ENCODE measurements around the gene ZFAND3.

Gene ZFAND3

DNA sequence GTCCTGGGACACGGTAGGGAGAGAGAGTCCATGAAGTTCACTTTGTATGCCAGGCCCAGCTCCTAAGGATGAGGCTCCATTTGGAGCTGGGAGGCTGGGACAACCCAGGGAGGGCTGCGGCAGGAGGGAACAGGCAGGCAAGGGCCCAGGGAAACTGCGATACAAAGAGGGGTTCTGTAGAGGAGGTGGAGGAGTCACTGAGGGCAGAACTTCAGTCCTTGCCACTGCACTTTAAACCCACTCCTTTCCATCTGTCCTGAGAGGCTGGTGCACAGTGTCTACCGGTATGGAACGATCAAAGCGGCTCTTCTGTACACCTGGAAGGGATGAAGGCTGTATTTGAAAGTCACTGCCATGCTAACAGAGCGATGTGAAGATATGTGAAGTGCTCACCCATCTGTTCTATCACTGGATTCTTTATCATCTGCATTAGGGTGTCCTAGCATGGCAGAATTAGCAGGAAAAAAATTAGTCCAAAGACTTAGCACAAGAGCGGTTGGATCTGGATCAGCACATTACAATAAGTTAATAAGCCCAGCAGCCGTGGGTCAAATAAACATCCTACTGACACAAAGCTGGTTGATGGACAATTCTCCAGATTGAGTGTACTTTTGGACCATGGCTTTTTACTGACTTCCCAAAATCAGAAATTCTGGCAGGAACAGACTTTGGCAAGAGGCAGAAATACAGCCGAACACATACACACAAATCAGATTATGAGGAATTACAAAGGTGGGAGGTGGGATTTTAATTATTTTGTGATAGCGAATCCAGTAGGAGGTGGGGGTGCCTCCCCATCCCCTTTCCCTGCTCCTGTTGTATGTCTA lies 20.9 kb upstream of the ZFAND3 start:
- DNase-seq (ENCODE audit: extremely low read depth, low read depth) = no peak
- TF ChIP-seq CTCF (IDR thresholded peaks at IDR 0.05; ENCODE audit: low read depth, low read length, missing control alignments) = no peak
- H3K4me3 ChIP-seq (replicated peaks; ENCODE audit: low read depth, low read length) = no peak overlapping the region

- DNase-seq (ENCODE audit: extremely low read depth, low read depth) = no peak
- no peak overlapping the region for H3K4me3 ChIP-seq (replicated peaks; ENCODE audit: low read depth, low read length)
- TF ChIP-seq CTCF (IDR thresholded peaks at IDR 0.05; ENCODE audit: low read depth, low read length, missing control alignments) = no peak
Observed at GRCh38 chr6:37799263-37799644, 20.3 kb upstream of the ZFAND3 start.

- no peak for TF ChIP-seq CTCF (IDR thresholded peaks at IDR 0.05; ENCODE audit: low read depth, low read length, missing control alignments)
- no peak for DNase-seq (ENCODE audit: extremely low read depth, low read depth)
Observed at GRCh38 chr6:37800703-37801604, 18.6 kb upstream of the ZFAND3 start.

GRCh38 chr6:37801605-37801940 lies 18.0 kb upstream of the ZFAND3 start:
- no peak for TF ChIP-seq CTCF (IDR thresholded peaks at IDR 0.05; ENCODE audit: low read depth, low read length, missing control alignments)
- no peak for DNase-seq (ENCODE audit: extremely low read depth, low read depth)
- H3K4me3 ChIP-seq (replicated peaks; ENCODE audit: low read depth, low read length) = no peak overlapping the region

More at GRCh38 chr6:37800703-37801604, 18.6 kb upstream of the ZFAND3 start:
- no peak overlapping the region for H3K4me3 ChIP-seq (replicated peaks; ENCODE audit: low read depth, low read length)

DNA sequence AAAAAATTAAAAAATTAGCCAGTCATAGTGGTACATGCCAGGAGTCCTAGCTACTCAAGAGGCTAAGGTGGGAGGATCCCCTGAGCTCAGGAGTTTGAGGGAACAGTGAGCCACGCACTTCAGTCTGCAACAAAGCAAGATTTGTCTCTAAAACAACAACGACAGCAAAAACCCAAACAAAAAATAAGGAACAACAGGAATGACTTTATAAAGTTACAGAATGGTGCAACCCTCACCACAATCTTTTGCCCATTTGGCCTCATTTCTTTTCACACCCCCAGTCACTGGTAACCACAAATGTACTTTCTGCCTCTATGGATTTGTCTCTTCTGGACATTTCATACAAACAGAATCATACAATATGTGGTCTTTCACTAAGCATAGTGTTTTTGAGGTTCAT lies 16.7 kb upstream of the ZFAND3 start:
- no peak overlapping the region for H3K4me3 ChIP-seq (replicated peaks; ENCODE audit: low read depth, low read length)
- no peak for DNase-seq (ENCODE audit: extremely low read depth, low read depth)
- no peak for TF ChIP-seq CTCF (IDR thresholded peaks at IDR 0.05; ENCODE audit: low read depth, low read length, missing control alignments)

- no peak overlapping the region for H3K4me3 ChIP-seq (replicated peaks; ENCODE audit: low read depth, low read length)
- no peak for TF ChIP-seq CTCF (IDR thresholded peaks at IDR 0.05; ENCODE audit: low read depth, low read length, missing control alignments)
- DNase-seq (ENCODE audit: extremely low read depth, low read depth) = no peak
Observed at GRCh38 chr6:37804586-37804985, 14.9 kb upstream of the ZFAND3 start.

All from HFF-Myc (cell line).